Astrocyte (in vitro differentiated cells and primary cell): Measurements from ENCODE around the gene DNAJC11. TPM values are rescaled to one million over a fixed set of nuclear protein-coding genes. Genes with fewer than 3 reads are reported as not detected.

Experiments
- total RNA-seq: library from RNA; stranded (reverse); gene quantifications from 2 replicates; pipeline ENCODE4 v1.2.1, GENCODE V29; 2021

Gene DNAJC11
- total RNA-seq, 1 donor from 2014 or later, result 63.9 TPM

Other genes with a start within 250 kb of the DNAJC11 start
- gene TNFRSF25, start 235.6 kb downstream of the DNAJC11 start, total RNA-seq, result 16.5 and 18.8 TPM in 2 replicates
- 23.0 and 25.1 TPM in 2 replicates for gene PLEKHG5, start 210.1 kb downstream of the DNAJC11 start, total RNA-seq
- 24.0 and 26.8 TPM in 2 replicates for gene NOL9, start 147.3 kb downstream of the DNAJC11 start, total RNA-seq
- not detected in 2 replicates for gene TAS1R1, start 146.5 kb downstream of the DNAJC11 start, total RNA-seq
- gene ZBTB48, start 121.8 kb downstream of the DNAJC11 start, total RNA-seq, result 20.0 and 26.5 TPM in 2 replicates
- gene KLHL21, start 98.9 kb downstream of the DNAJC11 start, total RNA-seq, result 39.7 and 42.3 TPM in 2 replicates
- gene PHF13, start 88.1 kb downstream of the DNAJC11 start, total RNA-seq, result 23.7 and 24.7 TPM in 2 replicates
- 15.1 and 16.5 TPM in 2 replicates for gene THAP3, start 76.9 kb downstream of the DNAJC11 start, total RNA-seq
- 69.2 and 77.6 TPM in 2 replicates for gene CAMTA1, start 83.6 kb upstream of the DNAJC11 start, total RNA-seq